Keratinocyte (primary cell): ENCODE results near the gene BCL2.

Source experiments
- CTCF ChIP-seq, 3 experiments: IDR thresholded peaks in 1 of 3; conservative IDR thresholded peaks in 1 of 3; optimal IDR thresholded peaks in 1 of 3; 2 replicates in 2 of 3; 3 replicates in 1 of 3; pipeline versions ENCODE3 to v1.5.1; 2011; ENCODE audit warnings: low read length in 3 of 3, mild to moderate bottlenecking in 3 of 3, moderate library complexity in 2 of 3, control low read depth in 1 of 3, inconsistent platforms in 1 of 3; ENCODE audit not compliant: insufficient read depth in 2 of 3; ENCODE audit errors: extremely low read depth in 1 of 3
- EZH2 ChIP-seq: IDR thresholded peaks from one replicate; pipeline ENCODE4 v1.6.1; 2012; ENCODE audit warnings: inconsistent platforms, mild to moderate bottlenecking, low read length, moderate library complexity

- TF ChIP-seq CTCF (optimal IDR thresholded peaks at IDR 0.05 in 1 of 3, IDR thresholded peaks at IDR 0.05 in 1 of 3, conservative IDR thresholded peaks at IDR 0.05 in 1 of 3; ENCODE audit: extremely low read depth in 1 of 3, insufficient read depth in 2 of 3, low read length in 3 of 3), result no peak
- no peak for TF ChIP-seq EZH2
These were observed 173.6 kb downstream of the BCL2 start for GRCh38 chr18:63145851-63146555.
